ENCODE data around the gene LIMCH1. TPM values are rescaled to one million over a fixed set of nuclear protein-coding genes. Genes with fewer than 3 reads are reported as not detected.

LIMCH1 gene
- polyA plus RNA-seq, 1 donor (not counting 4 experiments of a cell fraction or from before 2014, with no cell fraction given), result 1.1 TPM

- no peak overlapping the region for H3K4me2 ChIP-seq (ENCODE audit: control insufficient read depth, extremely low read depth, insufficient read depth, low read depth, low read length)
- DNase-seq (ENCODE audit: low read depth, low spot score) (no peak), FAIRE-seq (no peak)
- no peaks in the 10 kb centered on the region for H3K36me3 ChIP-seq (ENCODE audit: control insufficient read depth in 2 of 2, extremely low read depth in 1 of 2, insufficient read depth in 2 of 2, low read length in 2 of 2)
- no peaks in the 10 kb centered on the region for H3K27me3 ChIP-seq (ENCODE audit: control insufficient read depth, extremely low read depth, insufficient read depth, low read length)
- H3K27ac ChIP-seq (ENCODE audit: control insufficient read depth, insufficient read depth, low read length), result no peak overlapping the region
- H3K4me3 ChIP-seq (ENCODE audit: control insufficient read depth in 2 of 3, extremely low read depth in 1 of 3, insufficient read depth in 2 of 3, low read depth in 1 of 3, low read length in 3 of 3), result no peak overlapping the region
- dilution Hi-C loops (cut with MboI; ENCODE audit: extremely low pct_ligation_motif_present, low sequenced_read_pairs), result no loop called here
- H3K79me2 ChIP-seq (ENCODE audit: control insufficient read depth, insufficient read depth, low read length), result no peaks in the 10 kb centered on the region
- no peaks in the 10 kb centered on the region for H3K9me1 ChIP-seq (ENCODE audit: control insufficient read depth, extremely low read depth, insufficient read depth, low read length)
- H4K20me1 ChIP-seq (ENCODE audit: control insufficient read depth, extremely low read depth, insufficient read depth, low read length), result no peaks in the 10 kb centered on the region
- H3K9me3 ChIP-seq (ENCODE audit: control insufficient read depth, low read depth, low read length), result no peaks in the 10 kb centered on the region
- no peak overlapping the region for H2AFZ ChIP-seq (ENCODE audit: control insufficient read depth, low read length)
- TF ChIP-seq EZH2 (IDR thresholded peaks at IDR 0.05; ENCODE audit: low read length), result no peak
- TF ChIP-seq CTCF (optimal IDR thresholded peaks at IDR 0.05 in 1 of 3, IDR thresholded peaks at IDR 0.05 in 1 of 3, conservative IDR thresholded peaks at IDR 0.05 in 1 of 3; ENCODE audit: extremely low read depth in 1 of 3, insufficient read depth in 2 of 3, low read length in 3 of 3), result no peak
- no peak overlapping the region for H3K9ac ChIP-seq (ENCODE audit: control insufficient read depth, extremely low read depth, insufficient read depth, low read length)
- no peaks in the 10 kb centered on the region for H3K4me1 ChIP-seq (ENCODE audit: control insufficient read depth, extremely low read depth, insufficient read depth, low read length)
Observed at GRCh38 chr4:41530741-41531140, 7.2 kb upstream of the LIMCH1 start.

GRCh38 chr4:41532336-41532735 lies 5.6 kb upstream of the LIMCH1 start:
- TF ChIP-seq EZH2 (IDR thresholded peaks at IDR 0.05; ENCODE audit: low read length) (no peak), CTCF (optimal IDR thresholded peaks at IDR 0.05 in 1 of 3, IDR thresholded peaks at IDR 0.05 in 1 of 3, conservative IDR thresholded peaks at IDR 0.05 in 1 of 3; ENCODE audit: extremely low read depth in 1 of 3, insufficient read depth in 2 of 3, low read length in 3 of 3) (no peak)
- FAIRE-seq (no peak), DNase-seq (ENCODE audit: low read depth, low spot score) (no peak)
- Histone ChIP-seq H3K27ac (ENCODE audit: control insufficient read depth, insufficient read depth, low read length) (no peak overlapping the region), H3K27me3 (ENCODE audit: control insufficient read depth, extremely low read depth, insufficient read depth, low read length) (no peaks in the 10 kb centered on the region), H3K36me3 (ENCODE audit: control insufficient read depth in 2 of 2, extremely low read depth in 1 of 2, insufficient read depth in 2 of 2, low read length in 2 of 2) (no peaks in the 10 kb centered on the region), H3K9me1 (ENCODE audit: control insufficient read depth, extremely low read depth, insufficient read depth, low read length) (no peaks in the 10 kb centered on the region), H3K79me2 (ENCODE audit: control insufficient read depth, insufficient read depth, low read length) (no peaks in the 10 kb centered on the region), H3K4me3 (ENCODE audit: control insufficient read depth in 2 of 3, extremely low read depth in 1 of 3, insufficient read depth in 2 of 3, low read depth in 1 of 3, low read length in 3 of 3) (no peak overlapping the region), H4K20me1 (ENCODE audit: control insufficient read depth, extremely low read depth, insufficient read depth, low read length) (no peaks in the 10 kb centered on the region), H3K4me1 (ENCODE audit: control insufficient read depth, extremely low read depth, insufficient read depth, low read length) (no peaks in the 10 kb centered on the region), H3K9ac (ENCODE audit: control insufficient read depth, extremely low read depth, insufficient read depth, low read length) (no peak overlapping the region), H3K9me3 (ENCODE audit: control insufficient read depth, low read depth, low read length) (no peaks in the 10 kb centered on the region), H3K4me2 (ENCODE audit: control insufficient read depth, extremely low read depth, insufficient read depth, low read depth, low read length) (no peak overlapping the region), H2AFZ (ENCODE audit: control insufficient read depth, low read length) (no peak overlapping the region)
- dilution Hi-C loops (cut with MboI; ENCODE audit: extremely low pct_ligation_motif_present, low sequenced_read_pairs), result no loop called here

Data from keratinocyte (primary cell).